ENCODE results near the gene DISP3.

Gene DISP3

GRCh38 chr1:11505591-11506538 is 26.9 kb downstream of the DISP3 start:
- peaks cover 38% of the 10 kb centered on the region for H3K36me3 ChIP-seq (ENCODE audit: control insufficient read depth, insufficient read depth, low read length)
- H3K4me3 ChIP-seq (ENCODE audit: insufficient read depth, low read depth, low read length) = no peak overlapping the region
- no peaks in the 10 kb centered on the region for H3K9me3 ChIP-seq (ENCODE audit: control insufficient read depth, low read length)
- H3K4me1 ChIP-seq (ENCODE audit: control insufficient read depth, insufficient read depth, low read length) = no peaks in the 10 kb centered on the region
- H3K27me3 ChIP-seq (ENCODE audit: control insufficient read depth, insufficient read depth, low read length, poor library complexity, severe bottlenecking) = no peaks in the 10 kb centered on the region
- H3K27ac ChIP-seq (ENCODE audit: insufficient read depth, low read depth, low read length, poor library complexity, severe bottlenecking) = no peak overlapping the region
- WGBS, 2 experiments = 86 to 91% methylated on average over 1 of the region's 2 CpGs

DNA sequence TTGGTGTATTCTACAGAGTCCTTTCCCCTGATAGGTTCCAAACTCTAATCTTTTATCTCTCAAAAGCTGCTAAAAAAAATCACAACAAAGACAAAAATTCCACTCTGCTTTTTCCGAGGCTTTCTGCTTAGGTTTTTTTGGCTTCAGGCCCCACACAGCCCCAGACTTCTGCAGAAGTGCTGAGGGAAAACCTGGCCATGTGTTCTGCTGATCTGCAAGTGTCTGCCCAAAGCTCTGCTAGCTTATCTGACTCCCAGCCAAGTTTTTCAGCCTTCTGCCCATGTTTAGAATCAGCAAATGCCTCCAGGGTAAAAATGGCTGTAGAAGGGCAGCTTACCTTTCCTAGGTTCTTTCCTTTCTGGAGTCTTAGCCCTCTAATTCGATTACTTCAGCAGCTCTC is 28.4 kb downstream of the DISP3 start:
- no peaks in the 10 kb centered on the region for H3K27me3 ChIP-seq (ENCODE audit: control insufficient read depth, insufficient read depth, low read length, poor library complexity, severe bottlenecking)
- H3K4me3 ChIP-seq (ENCODE audit: insufficient read depth, low read depth, low read length) = no peak overlapping the region
- H3K4me1 ChIP-seq (ENCODE audit: control insufficient read depth, insufficient read depth, low read length) = no peaks in the 10 kb centered on the region
- H3K9me3 ChIP-seq (ENCODE audit: control insufficient read depth, low read length) = no peaks in the 10 kb centered on the region
- no peak overlapping the region for H3K27ac ChIP-seq (ENCODE audit: insufficient read depth, low read depth, low read length, poor library complexity, severe bottlenecking)
- H3K36me3 ChIP-seq (ENCODE audit: control insufficient read depth, insufficient read depth, low read length) = peaks cover 30% of the 10 kb centered on the region
- WGBS, 2 experiments = 88 to 93% methylated on average over 2 of the region's 2 CpGs

- Histone ChIP-seq H3K4me3 (ENCODE audit: insufficient read depth, low read depth, low read length) (no peak overlapping the region), H3K9me3 (ENCODE audit: control insufficient read depth, low read length) (no peaks in the 10 kb centered on the region), H3K27me3 (ENCODE audit: control insufficient read depth, insufficient read depth, low read length, poor library complexity, severe bottlenecking) (no peaks in the 10 kb centered on the region), H3K4me1 (ENCODE audit: control insufficient read depth, insufficient read depth, low read length) (no peaks in the 10 kb centered on the region), H3K36me3 (ENCODE audit: control insufficient read depth, insufficient read depth, low read length) (no peaks in the 10 kb centered on the region), H3K27ac (ENCODE audit: insufficient read depth, low read depth, low read length, poor library complexity, severe bottlenecking) (no peak overlapping the region)
- 75 to 91% methylated on average over 1 of the region's 1 CpG for WGBS, 2 experiments
These were observed 34.7 kb downstream of the DISP3 start for GRCh38 chr1:11513681-11514080.

GRCh38 chr1:11514366-11514765 is 35.4 kb downstream of the DISP3 start:
- H3K9me3 ChIP-seq (ENCODE audit: control insufficient read depth, low read length) = no peaks in the 10 kb centered on the region
- no peak overlapping the region for H3K4me3 ChIP-seq (ENCODE audit: insufficient read depth, low read depth, low read length)
- 91 to 96% methylated on average over 4 of the region's 4 CpGs for WGBS, 2 experiments
- H3K27me3 ChIP-seq (ENCODE audit: control insufficient read depth, insufficient read depth, low read length, poor library complexity, severe bottlenecking) = no peaks in the 10 kb centered on the region
- H3K4me1 ChIP-seq (ENCODE audit: control insufficient read depth, insufficient read depth, low read length) = no peaks in the 10 kb centered on the region
- H3K27ac ChIP-seq (ENCODE audit: insufficient read depth, low read depth, low read length, poor library complexity, severe bottlenecking) = no peak overlapping the region
- no peaks in the 10 kb centered on the region for H3K36me3 ChIP-seq (ENCODE audit: control insufficient read depth, insufficient read depth, low read length)

DNA sequence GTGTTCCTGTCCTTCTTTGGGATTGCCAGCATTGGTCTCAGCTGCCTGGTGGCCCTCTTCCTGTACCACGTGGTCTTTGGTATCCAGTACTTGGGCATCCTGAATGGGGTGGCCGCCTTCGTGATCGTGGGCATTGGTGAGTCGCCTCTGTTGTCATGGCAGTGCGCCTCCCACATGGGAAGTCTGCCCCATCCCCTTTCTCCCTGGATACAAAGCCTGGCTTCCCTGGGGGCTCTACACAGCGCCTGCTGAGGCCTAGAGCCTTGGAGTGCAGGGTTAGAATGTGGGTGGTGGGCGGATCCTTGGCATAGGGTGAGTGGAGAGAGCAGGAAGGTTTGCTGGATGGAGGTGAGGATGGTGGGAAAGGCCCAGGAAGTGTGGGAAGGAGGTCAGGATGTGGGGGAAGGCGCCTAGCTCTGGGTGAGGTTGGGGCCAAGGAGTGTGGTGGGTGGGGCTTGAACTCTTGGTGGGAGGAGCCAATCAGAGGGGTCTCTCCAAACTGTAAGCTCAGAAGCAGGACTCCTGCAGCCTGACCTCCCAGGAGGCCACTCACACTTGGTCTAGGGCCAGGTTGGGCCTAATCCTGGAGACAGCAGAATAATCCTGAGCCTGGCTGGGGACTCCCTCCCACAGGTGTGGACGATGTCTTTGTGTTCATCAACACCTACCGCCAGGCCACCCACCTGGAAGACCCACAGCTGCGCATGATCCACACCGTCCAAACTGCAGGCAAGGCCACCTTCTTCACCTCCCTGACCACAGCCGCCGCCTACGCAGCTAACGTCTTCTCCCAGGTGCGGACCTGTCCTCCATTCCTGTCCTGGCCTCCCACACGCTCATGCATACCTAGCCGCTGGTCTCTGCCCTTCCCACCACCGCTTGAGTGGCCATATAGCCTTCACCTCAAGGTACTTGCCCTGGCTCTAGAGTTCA is 36.7 kb downstream of the DISP3 start:
- WGBS, 2 experiments = 94 to 95% methylated on average over 21 of the region's 21 CpGs
- no peaks in the 10 kb centered on the region for H3K36me3 ChIP-seq (ENCODE audit: control insufficient read depth, insufficient read depth, low read length)
- H3K9me3 ChIP-seq (ENCODE audit: control insufficient read depth, low read length) = no peaks in the 10 kb centered on the region
- no peak overlapping the region for H3K4me3 ChIP-seq (ENCODE audit: insufficient read depth, low read depth, low read length)
- no peaks in the 10 kb centered on the region for H3K4me1 ChIP-seq (ENCODE audit: control insufficient read depth, insufficient read depth, low read length)
- no peak overlapping the region for H3K27ac ChIP-seq (ENCODE audit: insufficient read depth, low read depth, low read length, poor library complexity, severe bottlenecking)
- H3K27me3 ChIP-seq (ENCODE audit: control insufficient read depth, insufficient read depth, low read length, poor library complexity, severe bottlenecking) = no peaks in the 10 kb centered on the region

GRCh38 chr1:11516961-11517635 is 38.1 kb downstream of the DISP3 start:
- no peaks in the 10 kb centered on the region for H3K4me1 ChIP-seq (ENCODE audit: control insufficient read depth, insufficient read depth, low read length)
- H3K36me3 ChIP-seq (ENCODE audit: control insufficient read depth, insufficient read depth, low read length) = no peaks in the 10 kb centered on the region
- no peaks in the 10 kb centered on the region for H3K27me3 ChIP-seq (ENCODE audit: control insufficient read depth, insufficient read depth, low read length, poor library complexity, severe bottlenecking)
- H3K27ac ChIP-seq (ENCODE audit: insufficient read depth, low read depth, low read length, poor library complexity, severe bottlenecking) = no peak overlapping the region
- 91 to 93% methylated on average over 9 of the region's 9 CpGs for WGBS, 2 experiments
- no peaks in the 10 kb centered on the region for H3K9me3 ChIP-seq (ENCODE audit: control insufficient read depth, low read length)
- no peak overlapping the region for H3K4me3 ChIP-seq (ENCODE audit: insufficient read depth, low read depth, low read length)

GRCh38 chr1:11518016-11518701 is 39.2 kb downstream of the DISP3 start:
- H3K9me3 ChIP-seq (ENCODE audit: control insufficient read depth, low read length) = no peaks in the 10 kb centered on the region
- no peaks in the 10 kb centered on the region for H3K4me1 ChIP-seq (ENCODE audit: control insufficient read depth, insufficient read depth, low read length)

GRCh38 chr1:11518791-11519628 is 40.1 kb downstream of the DISP3 start:
- no peak overlapping the region for H3K4me3 ChIP-seq (ENCODE audit: insufficient read depth, low read depth, low read length)
- H3K4me1 ChIP-seq (ENCODE audit: control insufficient read depth, insufficient read depth, low read length) = no peaks in the 10 kb centered on the region
- WGBS, 2 experiments = 88% methylated on average over 18 of the region's 18 CpGs
- H3K9me3 ChIP-seq (ENCODE audit: control insufficient read depth, low read length) = no peaks in the 10 kb centered on the region
- H3K27me3 ChIP-seq (ENCODE audit: control insufficient read depth, insufficient read depth, low read length, poor library complexity, severe bottlenecking) = no peaks in the 10 kb centered on the region
- no peak overlapping the region for H3K27ac ChIP-seq (ENCODE audit: insufficient read depth, low read depth, low read length, poor library complexity, severe bottlenecking)
- no peaks in the 10 kb centered on the region for H3K36me3 ChIP-seq (ENCODE audit: control insufficient read depth, insufficient read depth, low read length)

More at GRCh38 chr1:11518016-11518701, 39.2 kb downstream of the DISP3 start:
- Histone ChIP-seq H3K27me3 (ENCODE audit: control insufficient read depth, insufficient read depth, low read length, poor library complexity, severe bottlenecking) (no peaks in the 10 kb centered on the region), H3K27ac (ENCODE audit: insufficient read depth, low read depth, low read length, poor library complexity, severe bottlenecking) (no peak overlapping the region), H3K4me3 (ENCODE audit: insufficient read depth, low read depth, low read length) (no peak overlapping the region), H3K36me3 (ENCODE audit: control insufficient read depth, insufficient read depth, low read length) (no peaks in the 10 kb centered on the region)
- WGBS, 2 experiments = 89 to 92% methylated on average over 16 of the region's 16 CpGs

DNA sequence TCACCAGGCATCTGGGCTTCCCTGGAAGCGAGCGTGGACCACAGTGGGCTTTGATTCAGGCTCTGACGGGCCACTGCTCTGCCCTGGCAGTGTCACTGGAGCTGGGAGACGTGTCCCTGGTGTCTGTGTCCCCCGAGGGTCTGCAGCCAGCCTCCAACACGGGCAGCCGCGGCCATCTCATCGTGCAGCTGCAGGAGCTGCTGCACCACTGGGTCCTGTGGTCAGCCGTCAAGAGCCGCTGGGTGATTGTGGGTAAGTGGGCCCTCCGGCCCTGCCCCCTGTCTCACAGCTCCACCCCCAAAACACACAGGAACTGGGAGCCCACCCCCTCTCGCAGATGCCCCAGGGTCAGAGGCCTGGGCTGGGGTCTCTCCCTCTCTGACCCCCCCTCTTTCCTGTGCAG is 40.7 kb downstream of the DISP3 start:
- Histone ChIP-seq H3K4me3 (ENCODE audit: insufficient read depth, low read depth, low read length) (no peak overlapping the region), H3K36me3 (ENCODE audit: control insufficient read depth, insufficient read depth, low read length) (no peaks in the 10 kb centered on the region), H3K27me3 (ENCODE audit: control insufficient read depth, insufficient read depth, low read length, poor library complexity, severe bottlenecking) (no peaks in the 10 kb centered on the region), H3K9me3 (ENCODE audit: control insufficient read depth, low read length) (no peaks in the 10 kb centered on the region), H3K4me1 (ENCODE audit: control insufficient read depth, insufficient read depth, low read length) (no peaks in the 10 kb centered on the region), H3K27ac (ENCODE audit: insufficient read depth, low read depth, low read length, poor library complexity, severe bottlenecking) (no peak overlapping the region)
- 94% methylated on average over 13 of the region's 13 CpGs for WGBS, 2 experiments

All from ectodermal cell (in vitro differentiated cells).